ENCODE measurements around the gene MLIP. TPM values are rescaled to one million over a fixed set of nuclear protein-coding genes. Genes with fewer than 3 reads are reported as not detected.

Gene MLIP
- total RNA-seq, 4 donors from 2014 or later = 3.1 to 16.7 (median 12.2) TPM

DNA sequence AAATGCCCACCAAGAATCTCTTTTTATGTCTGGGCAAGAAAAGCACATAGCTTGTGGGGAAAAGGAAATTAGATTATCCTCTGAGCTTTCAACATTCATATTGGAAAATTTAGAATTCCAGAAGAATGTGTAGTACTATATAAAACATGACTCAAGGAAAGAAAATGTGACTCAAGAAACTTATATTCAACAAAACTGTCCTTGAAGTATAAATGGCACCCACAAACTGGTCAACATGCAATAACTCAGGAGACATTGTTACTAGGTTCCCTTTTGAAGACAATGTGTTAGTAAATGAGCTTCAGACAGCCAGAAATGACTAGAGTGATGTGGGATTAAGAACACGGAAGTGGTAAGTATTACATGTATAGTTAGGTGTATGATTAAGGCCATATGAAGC lies 170.9 kb downstream of the MLIP start:
- no peak overlapping the region for H3K4me3 ChIP-seq
- no peak for TF ChIP-seq CTCF (IDR thresholded peaks at IDR 0.05)
- no peak for TF ChIP-seq POLR2AphosphoS5 (IDR thresholded peaks at IDR 0.05)
- TF ChIP-seq POLR2A (IDR thresholded peaks at IDR 0.05) = no peak
- TF ChIP-seq EP300 (IDR thresholded peaks at IDR 0.05) = no peak
- H3K4me1 ChIP-seq = peaks cover 9% of the 10 kb centered on the region
- H3K27ac ChIP-seq = no peak overlapping the region
- DNase-seq (ENCODE audit: low spot score in 2 of 2) = no peak
- WGBS = 80% methylated on average over 1 of the region's 1 CpG
- H3K36me3 ChIP-seq = no peaks in the 10 kb centered on the region
- no peaks in the 10 kb centered on the region for H3K27me3 ChIP-seq
- no peaks in the 10 kb centered on the region for H3K9me3 ChIP-seq

- H3K4me3 ChIP-seq = no peak overlapping the region
- H3K4me1 ChIP-seq = peaks cover 9% of the 10 kb centered on the region
- H3K27ac ChIP-seq = no peak overlapping the region
- TF ChIP-seq POLR2A (IDR thresholded peaks at IDR 0.05) (no peak), EP300 (IDR thresholded peaks at IDR 0.05) (no peak), CTCF (IDR thresholded peaks at IDR 0.05) (no peak), POLR2AphosphoS5 (IDR thresholded peaks at IDR 0.05) (no peak)
- WGBS = 83% methylated on average over 3 of the region's 3 CpGs
- DNase-seq (ENCODE audit: low spot score in 2 of 2) = no peak
- H3K27me3 ChIP-seq = no peaks in the 10 kb centered on the region
- H3K9me3 ChIP-seq = no peaks in the 10 kb centered on the region
- H3K36me3 ChIP-seq = no peaks in the 10 kb centered on the region
Observed at GRCh38 chr6:54284161-54284860, 173.1 kb downstream of the MLIP start.

DNA sequence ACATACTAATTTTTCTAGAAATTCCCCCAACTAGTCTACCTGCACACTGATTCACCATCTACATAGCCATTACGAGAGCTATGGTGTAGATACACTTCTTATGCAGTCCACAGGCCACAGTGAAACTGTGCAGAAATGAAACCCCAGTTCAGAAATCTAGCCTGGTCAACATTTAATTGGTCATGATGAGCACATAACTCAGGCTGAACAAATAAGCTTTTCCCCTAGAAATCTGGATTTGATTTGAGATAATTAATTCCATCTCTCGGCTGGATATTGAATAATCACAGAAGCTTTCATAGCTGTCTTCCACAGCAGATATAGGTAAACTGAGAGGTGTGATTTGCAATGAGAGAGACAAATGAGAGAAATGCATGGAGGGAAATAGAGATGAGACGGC lies 174.4 kb downstream of the MLIP start:
- WGBS = 45% methylated on average over 3 of the region's 3 CpGs

DNA sequence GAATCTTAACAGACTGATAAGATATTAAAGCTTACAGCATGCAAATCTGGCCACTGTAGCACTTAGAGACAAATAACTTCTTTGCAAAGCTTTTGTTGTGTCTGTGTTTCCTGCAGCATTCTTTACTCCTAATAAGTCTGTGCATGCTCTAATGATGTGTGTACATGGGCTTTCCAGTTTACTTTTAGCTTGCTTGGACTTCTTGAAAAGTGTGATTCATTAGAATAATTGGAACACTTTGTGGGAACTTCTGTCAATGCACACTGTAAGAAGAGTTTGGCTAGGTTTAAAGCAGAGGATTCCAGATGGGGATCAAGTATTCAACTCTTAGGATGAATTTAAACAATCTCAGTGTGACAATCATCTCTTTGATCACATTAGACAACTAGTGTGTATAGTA lies 174.9 kb downstream of the MLIP start:
- Histone ChIP-seq H3K9me3 (no peaks in the 10 kb centered on the region), H3K36me3 (no peaks in the 10 kb centered on the region), H3K4me1 (peaks cover 9% of the 10 kb centered on the region), H3K4me3 (no peak overlapping the region), H3K27ac (no peak overlapping the region), H3K27me3 (no peaks in the 10 kb centered on the region)
- no peak for DNase-seq (ENCODE audit: low spot score in 2 of 2)
- no peak for TF ChIP-seq POLR2AphosphoS5 (IDR thresholded peaks at IDR 0.05)
- TF ChIP-seq CTCF (IDR thresholded peaks at IDR 0.05) = no peak

More for the DNA sequence above, 174.4 kb downstream of the MLIP start:
- no peaks in the 10 kb centered on the region for H3K9me3 ChIP-seq
- no peaks in the 10 kb centered on the region for H3K27me3 ChIP-seq
- no peak for DNase-seq (ENCODE audit: low spot score in 2 of 2)
- H3K4me1 ChIP-seq = peaks cover 9% of the 10 kb centered on the region
- H3K4me3 ChIP-seq = no peak overlapping the region
- no peak overlapping the region for H3K27ac ChIP-seq
- TF ChIP-seq EP300 (IDR thresholded peaks at IDR 0.05) (no peak), POLR2A (IDR thresholded peaks at IDR 0.05) (no peak), POLR2AphosphoS5 (IDR thresholded peaks at IDR 0.05) (no peak), CTCF (IDR thresholded peaks at IDR 0.05) (no peak)
- no peaks in the 10 kb centered on the region for H3K36me3 ChIP-seq

- Histone ChIP-seq H3K27me3 (no peaks in the 10 kb centered on the region), H3K4me1 (peaks cover 9% of the 10 kb centered on the region), H3K4me3 (no peak overlapping the region), H3K9me3 (no peaks in the 10 kb centered on the region), H3K27ac (no peak overlapping the region), H3K36me3 (no peaks in the 10 kb centered on the region)
- no peak for DNase-seq (ENCODE audit: low spot score in 2 of 2)
- WGBS = 96% methylated on average over 2 of the region's 2 CpGs
- TF ChIP-seq POLR2AphosphoS5 (IDR thresholded peaks at IDR 0.05) = no peak
Observed at GRCh38 chr6:54288474-54288873, 177.2 kb downstream of the MLIP start.

DNA sequence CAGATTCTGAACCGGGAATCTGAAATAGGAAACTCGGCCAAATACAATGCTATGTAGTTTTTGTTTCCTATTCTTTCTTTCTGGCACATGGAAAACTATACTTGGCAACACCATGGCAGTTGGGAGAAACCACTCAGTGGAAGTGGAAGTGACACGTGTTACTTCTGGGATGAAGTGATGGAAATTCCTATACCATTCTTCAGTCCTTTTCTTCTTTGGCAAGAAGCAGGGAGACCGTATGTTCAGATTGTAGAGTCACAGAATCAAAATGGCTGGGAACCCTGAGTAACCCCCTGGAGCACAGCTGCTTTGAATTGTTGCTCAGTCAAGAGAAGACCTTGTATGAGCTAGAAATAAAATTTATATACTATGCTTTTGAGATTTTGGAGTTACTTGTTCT lies 178.2 kb downstream of the MLIP start:
- H3K27me3 ChIP-seq = no peaks in the 10 kb centered on the region
- peaks cover 9% of the 10 kb centered on the region for H3K4me1 ChIP-seq
- no peak for DNase-seq (ENCODE audit: low spot score in 2 of 2)
- no peak for TF ChIP-seq CTCF (IDR thresholded peaks at IDR 0.05)
- TF ChIP-seq POLR2A (IDR thresholded peaks at IDR 0.05) = no peak
- no peak for TF ChIP-seq POLR2AphosphoS5 (IDR thresholded peaks at IDR 0.05)
- TF ChIP-seq EP300 (IDR thresholded peaks at IDR 0.05) = no peak
- no peaks in the 10 kb centered on the region for H3K36me3 ChIP-seq
- H3K9me3 ChIP-seq = no peaks in the 10 kb centered on the region
- H3K4me3 ChIP-seq = no peak overlapping the region
- 71% methylated on average over 4 of the region's 4 CpGs for WGBS
- no peak overlapping the region for H3K27ac ChIP-seq

Data from suprapubic skin (tissue), 4 donors.